ENCODE data around the gene SNTB2. TPM values are rescaled to one million over a fixed set of nuclear protein-coding genes. Genes with fewer than 3 reads are reported as not detected.
A peak's percentile ranks its signal among the peaks of the same experiment; 100 is the strongest.
"Not testable (repeated sequence)": the region's sequence is repeated elsewhere in the genome, so short reads cannot be mapped to it uniquely, and the experiment has no call there.

Gene SNTB2
- total RNA-seq, 1 donor from 2014 or later = 33.8 TPM

GRCh38 chr16:69286941-69287713, 100.2 kb downstream of the SNTB2 start:
- DNase-seq = peak; percentile 70

DNA sequence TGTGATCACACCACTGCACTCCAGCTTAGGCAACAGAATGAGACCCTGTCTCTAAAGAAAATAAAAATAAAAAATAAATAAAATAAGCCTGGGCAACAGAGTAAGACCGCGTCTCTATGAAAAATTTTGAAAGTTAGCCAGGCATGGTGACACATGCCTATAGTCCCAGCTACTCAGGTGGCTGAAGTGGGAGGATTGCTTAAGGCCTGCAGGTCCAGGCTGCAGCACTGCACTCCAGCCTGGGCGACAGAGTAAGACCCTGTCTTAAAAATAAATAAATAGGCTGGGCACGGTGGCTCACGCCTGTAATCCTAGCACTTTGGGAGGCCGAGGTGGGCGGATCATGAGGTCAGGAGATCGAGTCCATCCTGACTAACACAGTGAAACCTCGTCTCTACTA, 104.7 kb downstream of the SNTB2 start:
- not testable (repeated sequence) for DNase-seq

- no peak for DNase-seq
Observed at GRCh38 chr16:69293401-69293800, 106.4 kb downstream of the SNTB2 start.

DNA sequence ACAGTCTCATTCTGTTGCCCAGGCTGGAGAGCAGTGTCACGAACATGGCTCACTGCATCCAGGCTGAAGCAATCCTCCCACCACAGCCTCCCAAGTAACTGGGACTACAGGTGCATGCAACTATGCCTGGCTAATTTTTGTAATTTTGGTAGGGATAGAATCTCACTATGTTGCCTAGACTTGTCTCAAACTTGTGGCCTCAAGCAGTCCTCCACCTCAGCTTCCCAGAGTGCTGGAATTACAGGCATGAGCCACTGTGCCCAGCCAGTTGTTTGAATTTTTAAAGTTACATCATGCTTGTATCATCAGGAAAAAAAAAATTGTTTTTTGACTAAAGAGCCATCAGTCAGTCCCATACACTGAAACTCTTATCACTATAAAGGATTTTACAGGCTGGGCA, 107.1 kb downstream of the SNTB2 start:
- no peak for DNase-seq

DNA sequence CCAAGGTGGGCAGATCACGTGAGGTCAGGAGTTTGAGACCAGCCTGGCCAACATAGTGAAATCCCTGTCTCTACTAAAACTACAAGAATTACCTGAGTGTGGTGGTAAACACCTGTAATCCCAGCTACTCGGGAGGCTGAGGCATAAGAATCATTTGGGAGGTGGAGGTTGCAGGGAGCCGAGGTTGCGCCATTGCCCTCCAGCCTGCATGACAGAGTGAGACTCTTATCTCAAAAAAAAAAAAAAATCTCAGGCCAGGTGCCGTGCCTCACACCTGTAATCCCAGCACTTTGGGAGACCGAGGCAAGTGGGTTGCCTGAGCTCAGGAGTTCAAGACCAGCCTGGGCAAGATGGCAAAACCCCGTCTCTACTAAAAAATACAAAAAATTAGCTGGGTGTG, 109.8 kb downstream of the SNTB2 start:
- not testable (repeated sequence) for DNase-seq

DNA sequence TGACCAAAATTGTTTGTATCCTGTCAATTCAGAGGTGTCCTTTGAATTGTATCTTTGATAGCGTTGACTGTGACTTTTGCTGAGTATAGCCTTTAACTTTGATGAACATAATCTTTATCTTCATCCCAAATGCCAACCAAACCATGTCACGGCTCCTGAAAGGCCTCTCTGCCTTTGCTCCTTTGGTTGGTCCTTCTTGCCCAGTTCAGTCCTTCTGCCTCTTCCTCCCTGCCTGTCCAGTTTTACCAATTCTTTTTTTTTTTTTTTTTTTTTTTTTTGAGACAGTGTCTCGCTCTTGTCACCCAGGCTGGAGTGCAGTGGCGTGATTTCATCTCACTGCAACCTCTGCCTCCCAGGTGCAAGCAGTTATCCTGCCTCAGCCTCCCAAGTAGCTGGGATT, 111.3 kb downstream of the SNTB2 start:
- no peak for DNase-seq

DNA sequence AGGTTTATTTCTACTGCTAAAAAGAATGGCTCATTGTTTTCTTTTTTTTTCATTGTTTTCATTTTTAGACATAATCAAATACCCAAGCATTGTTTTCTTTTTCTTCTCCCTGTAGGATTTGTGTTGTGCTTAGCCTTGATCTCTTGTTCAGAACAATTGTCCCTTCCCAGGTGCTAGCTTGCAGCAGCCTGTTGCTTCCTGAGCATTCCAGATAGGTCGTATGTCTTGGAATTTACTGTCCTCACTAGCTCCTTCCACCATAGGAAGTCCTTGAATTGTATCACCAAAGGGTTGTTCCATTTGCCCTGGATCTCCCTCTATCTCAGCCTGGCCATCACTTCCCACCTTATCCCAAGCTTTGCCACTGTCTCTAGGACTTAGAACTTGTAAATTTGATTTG, 114.2 kb downstream of the SNTB2 start:
- DNase-seq = no peak

DNA sequence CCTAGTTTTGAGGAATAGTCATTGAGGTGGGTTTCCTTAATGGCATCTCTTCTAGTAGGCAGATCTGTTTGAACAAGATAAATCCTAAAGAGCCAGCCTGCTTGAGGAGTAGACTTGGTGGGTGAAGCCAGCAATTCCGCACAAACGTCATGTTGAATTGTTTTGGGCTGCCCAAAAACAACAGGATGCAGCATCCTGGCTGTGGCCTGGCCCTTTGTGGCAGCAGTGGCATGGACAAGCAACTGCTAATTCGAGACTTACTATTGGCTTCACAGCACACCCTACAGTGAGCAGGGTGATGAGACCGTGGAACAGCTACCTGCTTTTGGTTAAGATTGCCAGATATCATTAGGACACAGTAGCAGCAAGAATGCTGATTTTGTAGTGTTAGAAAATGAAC, 114.9 kb downstream of the SNTB2 start:
- DNase-seq = no peak

DNA sequence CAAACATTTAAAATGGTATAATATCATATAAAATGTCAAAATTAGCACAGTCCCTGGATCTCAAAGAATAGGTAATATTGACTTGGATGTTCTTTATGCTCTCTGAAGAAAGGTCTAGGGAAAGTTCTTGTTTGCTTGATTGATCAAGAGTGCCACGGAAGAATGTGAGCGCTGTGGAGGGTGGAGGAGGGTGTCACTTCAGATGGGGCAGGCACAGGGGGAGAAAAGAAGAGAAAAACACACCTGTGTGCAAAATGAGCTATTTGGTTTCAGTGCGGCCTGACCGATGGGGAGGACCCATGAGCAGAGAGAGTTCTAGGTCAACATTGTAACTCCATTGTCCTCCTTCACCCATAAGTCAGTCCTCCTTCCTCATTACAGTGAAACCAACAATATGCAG, 115.3 kb downstream of the SNTB2 start:
- no peak for DNase-seq

DNA sequence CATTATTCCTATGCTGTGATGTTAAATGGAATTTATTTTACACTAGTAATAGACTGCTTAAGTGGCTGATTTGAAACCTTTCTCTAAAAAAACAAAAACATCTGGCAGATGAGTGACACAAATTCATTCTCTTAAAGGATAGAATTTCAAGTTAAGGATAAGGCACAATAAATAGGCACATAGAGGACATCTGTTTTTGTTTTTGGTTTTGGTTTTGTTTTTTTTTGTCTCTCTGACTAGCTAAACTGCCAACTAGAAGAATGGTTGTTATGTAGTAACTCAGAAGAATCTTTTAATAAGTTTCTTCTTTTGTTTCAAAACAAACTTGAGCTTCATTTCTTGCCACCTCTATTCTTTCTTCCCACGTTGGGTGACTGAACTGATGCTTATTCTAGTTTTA, 119.1 kb downstream of the SNTB2 start:
- DNase-seq = no peak

GRCh38 chr16:69307091-69307490, 120.1 kb downstream of the SNTB2 start:
- DNase-seq = no peak

DNA sequence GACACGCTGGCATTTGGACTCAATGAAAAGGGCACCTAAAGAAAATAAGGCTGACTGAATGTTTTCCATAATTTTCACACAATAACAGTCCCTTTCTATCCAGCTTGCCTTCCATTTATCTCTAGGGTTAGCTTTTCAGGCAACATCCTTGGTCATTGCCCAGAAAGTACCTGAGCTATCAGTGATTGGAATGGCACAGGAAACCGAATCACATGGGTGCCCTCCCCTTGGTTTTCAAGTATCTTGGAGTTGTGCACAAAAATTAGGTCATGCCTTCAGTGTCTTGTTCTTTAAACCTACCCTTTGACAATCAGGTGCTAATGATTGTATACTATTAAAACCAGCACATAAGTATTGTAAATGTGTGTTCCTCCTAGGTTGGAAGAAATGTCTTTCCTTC, 120.9 kb downstream of the SNTB2 start:
- no peak for DNase-seq

- DNase-seq = no peak
Observed at GRCh38 chr16:69309316-69309715, 122.4 kb downstream of the SNTB2 start.

- peak; percentile 97 for DNase-seq
Observed at GRCh38 chr16:69310653-69311532, 123.9 kb downstream of the SNTB2 start, which contains the start of gene VPS4A. TSS of gene VPS4A (plus strand) at chr16:69311350. CDS start at chr16:69311512, 162 bp downstream.

GRCh38 chr16:69311533-69312387, 124.8 kb downstream of the SNTB2 start:
- DNase-seq = no peak

DNA sequence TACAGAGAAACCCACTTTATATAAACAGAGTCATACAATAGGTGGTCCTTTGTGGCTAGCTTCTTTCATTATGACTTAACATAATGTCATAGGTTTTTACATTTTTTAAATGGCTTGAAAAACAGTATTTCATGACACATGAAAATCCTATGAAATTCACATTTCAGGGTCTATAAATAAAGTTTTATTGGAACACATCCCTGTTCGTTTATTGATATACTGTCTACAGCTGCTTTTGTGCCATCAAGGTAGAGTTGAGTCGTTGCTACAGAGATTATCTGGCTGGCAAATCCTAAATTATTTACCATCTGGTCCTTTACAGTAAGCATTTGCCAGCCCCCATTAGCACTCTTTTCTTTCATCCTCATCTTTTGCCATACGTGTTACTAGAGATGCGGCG, 126.5 kb downstream of the SNTB2 start:
- DNase-seq = no peak

DNA sequence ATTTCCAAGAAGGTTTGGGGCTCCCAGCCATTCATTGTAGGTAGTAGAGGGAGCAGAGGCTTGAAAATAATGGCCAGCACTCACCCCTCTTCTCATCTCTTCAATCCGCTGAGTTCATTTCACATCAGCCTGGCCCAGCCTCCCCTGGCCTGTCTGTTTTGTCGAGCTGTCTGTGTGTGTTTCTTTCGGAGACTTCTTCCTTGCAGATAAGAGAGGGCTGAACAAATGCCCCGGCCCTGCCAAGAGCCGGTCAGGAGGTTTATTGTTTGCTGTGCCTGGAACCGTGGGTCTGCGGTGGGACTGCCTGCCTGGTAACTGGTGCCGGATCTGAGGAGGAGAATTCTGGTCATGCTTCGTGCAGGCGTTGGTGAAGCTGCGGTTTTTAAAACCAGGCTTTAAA, 127.6 kb downstream of the SNTB2 start:
- DNase-seq = no peak

- DNase-seq = no peak
Observed at GRCh38 chr16:69315486-69316311, 128.7 kb downstream of the SNTB2 start.

DNA sequence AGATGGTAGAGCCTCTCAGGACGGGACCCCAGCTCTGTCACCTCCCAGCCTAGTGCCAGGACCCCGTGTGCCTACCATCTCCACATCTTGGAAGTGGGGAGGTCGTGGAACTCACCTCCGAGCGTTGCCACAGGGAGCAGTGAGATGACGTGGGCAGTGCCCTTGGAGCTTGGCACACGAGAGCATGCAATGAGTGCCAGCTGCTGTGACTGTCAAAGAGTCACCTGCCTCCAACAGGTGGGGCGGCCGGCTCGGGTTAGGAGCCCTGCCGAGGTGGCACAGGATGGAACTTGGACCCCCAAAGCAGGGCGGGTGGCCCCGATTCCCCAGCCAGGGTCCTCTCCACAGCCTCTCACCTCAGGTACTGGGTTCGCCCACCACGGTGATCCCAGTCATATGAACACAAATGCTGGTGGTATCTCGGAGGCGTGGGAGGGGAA, 129.7 kb downstream of the SNTB2 start:
- DNase-seq = no peak

DNA sequence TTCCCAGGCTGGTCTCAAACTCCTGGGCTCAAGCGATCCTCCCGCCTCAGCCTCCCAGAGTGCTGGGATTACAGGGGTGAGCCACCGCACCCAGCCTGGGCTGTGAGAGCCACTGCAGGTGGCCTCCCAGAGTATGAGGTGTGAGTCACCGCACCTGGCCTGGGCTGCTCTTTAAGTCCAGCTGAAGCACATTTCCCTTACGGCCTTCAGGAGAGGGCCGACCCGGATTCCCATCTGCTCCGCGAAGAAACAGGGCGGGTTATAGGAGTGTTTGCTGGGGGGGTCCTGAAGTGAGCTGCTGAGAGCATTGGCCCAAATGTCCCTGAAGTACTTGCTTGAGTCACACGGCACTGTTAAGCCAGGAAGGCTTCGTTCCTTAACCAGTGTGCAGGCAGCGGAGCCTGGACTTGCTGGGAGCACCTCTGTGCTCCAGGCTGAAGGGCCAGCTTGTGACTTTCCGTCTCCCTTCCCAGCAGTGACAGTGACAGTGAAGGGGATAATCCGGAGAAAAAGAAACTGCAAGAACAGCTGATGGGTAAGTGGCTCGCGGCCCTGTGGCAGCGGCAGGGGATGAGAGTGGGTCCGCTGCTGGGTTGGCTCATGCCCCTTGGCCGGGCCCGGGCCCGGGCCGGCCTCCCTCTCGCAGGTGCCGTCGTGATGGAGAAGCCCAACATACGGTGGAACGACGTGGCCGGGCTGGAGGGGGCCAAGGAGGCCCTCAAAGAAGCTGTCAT, 131.4 kb downstream of the SNTB2 start:
- no peak for DNase-seq

DNA sequence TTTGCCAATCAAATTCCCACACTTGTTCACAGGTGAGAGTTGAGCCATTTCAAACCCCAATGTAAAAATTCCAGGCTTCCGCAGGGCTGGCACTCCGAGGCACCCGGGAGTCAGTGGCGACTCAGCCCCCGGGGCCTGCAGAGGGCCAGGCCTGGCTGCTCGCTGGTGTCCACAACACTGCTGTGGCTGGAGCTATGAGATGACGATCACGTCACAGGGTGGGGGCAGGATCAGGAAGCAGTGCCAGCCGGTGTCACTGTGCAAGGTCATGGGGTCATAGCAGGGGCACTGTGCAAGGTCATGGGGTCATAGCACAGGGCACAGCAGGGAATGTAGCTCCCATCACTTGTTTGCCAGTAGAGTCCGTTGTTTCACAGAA, 131.9 kb downstream of the SNTB2 start:
- DNase-seq = no peak

Data from skin of body (tissue), 2 donors.